22Rv1 (cell line): ENCODE data around the gene CHST13.

Experiments used
- CTCF ChIP-seq: fragments of 450-650 bp; IDR thresholded peaks from 2 replicates; pipeline ENCODE4 v1.5.1; 2017; ENCODE audit warnings: mild to moderate bottlenecking
- ZFX ChIP-seq: fragments of 450-650 bp; IDR thresholded peaks from 2 replicates; pipeline ENCODE4 v1.6.1; 2017; ENCODE audit warnings: antibody characterized with exemption, borderline replicate concordance

DNA sequence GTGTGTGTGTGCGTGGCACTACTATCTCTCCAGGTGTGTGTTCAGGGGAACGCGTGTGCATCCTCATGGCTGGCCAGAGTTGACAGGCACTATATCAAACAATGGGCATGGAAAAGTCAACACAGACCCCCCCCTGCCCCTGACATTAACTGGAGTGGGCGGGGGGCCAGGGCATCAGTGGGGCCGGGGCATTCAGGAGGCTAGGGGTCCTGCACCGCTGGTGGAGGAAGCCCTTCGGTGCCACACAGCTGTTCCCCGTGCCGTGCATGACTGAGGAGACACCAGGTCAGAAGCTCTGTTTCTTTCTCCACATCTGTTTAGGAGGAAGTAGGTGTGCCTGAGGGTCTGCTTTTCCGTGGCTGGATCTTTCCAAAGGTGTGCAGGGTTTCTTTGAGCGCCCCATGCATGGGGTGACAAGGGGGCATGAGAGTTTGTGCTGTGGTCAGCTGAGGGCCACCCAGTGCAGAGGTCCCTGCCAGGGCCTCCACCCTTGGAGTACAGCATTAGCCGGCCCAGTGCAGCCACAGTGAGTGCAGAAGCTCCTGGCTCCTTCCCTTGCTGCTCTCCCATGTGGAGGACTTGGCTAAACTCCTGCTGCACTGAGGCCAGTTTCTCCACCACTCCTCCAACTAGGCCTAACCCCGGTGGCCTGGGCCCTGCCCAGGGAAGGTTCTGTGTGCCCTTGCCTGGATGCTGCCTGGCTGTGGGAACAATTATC is 27.3 kb downstream of the CHST13 start:
- TF ChIP-seq CTCF (no peak), ZFX (no peak)
